ENCODE data around the gene LTF. TPM values are rescaled to one million over a fixed set of nuclear protein-coding genes. Genes with fewer than 3 reads are reported as not detected.

The LTF gene
- total RNA-seq, 1 donor from 2014 or later: 0.53 TPM

GRCh38 chr3:46484388-46484787 is 19.7 kb upstream of the LTF start:
- Mint-ChIP-seq H3K27ac (peak overlapping the region; percentile 85), H3K36me3 (ENCODE audit: insufficient read depth) (no peaks in the 10 kb centered on the region), H3K4me3 (ENCODE audit: low read depth) (no peak overlapping the region), H3K4me1 (ENCODE audit: low read depth) (peaks cover 28% of the 10 kb centered on the region), H3K27me3 (no peaks in the 10 kb centered on the region), H3K9me3 (ENCODE audit: low read depth) (no peaks in the 10 kb centered on the region)
- DNase-seq (ENCODE audit: low spot score, unreplicated experiment): no peak
- TF ChIP-seq CTCF (IDR thresholded peaks at IDR 0.05; ENCODE audit: unreplicated experiment): no peak

DNA sequence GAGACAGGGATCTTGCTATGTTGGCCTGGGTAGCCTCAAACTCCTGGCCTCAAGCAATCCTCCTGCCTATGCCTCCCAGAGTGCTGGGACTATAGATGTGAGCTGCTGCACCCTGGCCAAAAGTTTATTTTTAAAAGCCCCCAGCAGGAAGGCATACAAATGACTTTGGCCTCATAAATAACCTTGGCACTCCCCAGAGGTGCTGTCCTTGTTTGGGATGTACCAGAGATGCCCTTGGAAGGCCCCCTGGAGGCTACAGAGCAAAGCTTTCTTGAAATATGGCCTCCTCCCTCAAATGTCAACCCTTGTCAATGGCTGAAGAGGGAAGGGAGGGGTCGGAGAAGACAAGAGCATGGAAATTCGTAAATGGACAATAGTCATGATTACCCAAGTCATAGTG is 19.1 kb upstream of the LTF start:
- DNase-seq (ENCODE audit: low spot score, unreplicated experiment): no peak
- Mint-ChIP-seq H3K36me3 (ENCODE audit: insufficient read depth) (no peaks in the 10 kb centered on the region), H3K4me1 (ENCODE audit: low read depth) (peaks cover 24% of the 10 kb centered on the region), H3K9me3 (ENCODE audit: low read depth) (no peaks in the 10 kb centered on the region), H3K27me3 (no peaks in the 10 kb centered on the region), H3K27ac (no peak overlapping the region), H3K4me3 (ENCODE audit: low read depth) (no peak overlapping the region)
- TF ChIP-seq CTCF (IDR thresholded peaks at IDR 0.05; ENCODE audit: unreplicated experiment): no peak

DNA sequence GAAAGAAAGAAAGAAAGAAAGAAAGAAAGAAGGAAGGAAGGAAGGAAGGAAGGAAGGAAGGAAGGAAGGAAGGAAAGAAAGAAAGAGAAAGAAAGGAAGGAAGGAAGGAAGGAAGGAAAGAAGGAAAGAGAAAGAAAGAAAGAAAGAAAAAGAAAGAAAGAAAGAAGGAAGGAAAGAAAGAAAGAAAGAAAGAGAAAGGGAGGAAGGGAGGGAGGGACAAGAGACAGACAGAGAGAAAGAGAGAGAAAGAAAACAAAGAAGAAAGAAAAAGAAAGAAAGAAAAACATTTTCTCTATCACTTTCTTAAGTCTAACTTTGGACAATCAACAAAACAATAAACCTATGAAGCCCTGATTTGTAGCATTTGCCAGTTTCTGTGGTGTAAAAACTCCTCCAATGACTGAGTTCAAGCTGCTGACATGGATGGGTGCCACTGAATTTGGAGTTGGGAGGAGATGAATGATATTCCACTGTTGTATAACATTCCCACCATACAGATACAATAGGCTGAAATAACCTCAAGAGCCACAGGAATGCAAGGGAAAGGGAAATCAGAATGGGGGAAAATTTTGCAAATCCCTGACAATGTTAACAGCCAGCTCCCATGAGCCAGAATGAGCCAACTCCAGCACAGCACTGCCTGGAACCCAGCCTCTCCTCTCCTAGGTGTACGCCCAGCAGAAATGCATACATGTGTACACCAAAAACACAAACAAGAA is 18.1 kb upstream of the LTF start:
- Mint-ChIP-seq H3K4me3 (ENCODE audit: low read depth) (no peak overlapping the region), H3K9me3 (ENCODE audit: low read depth) (no peaks in the 10 kb centered on the region), H3K4me1 (ENCODE audit: low read depth) (peaks cover 24% of the 10 kb centered on the region), H3K27me3 (peaks cover 4% of the 10 kb centered on the region), H3K27ac (no peak overlapping the region), H3K36me3 (ENCODE audit: insufficient read depth) (no peaks in the 10 kb centered on the region)
- TF ChIP-seq CTCF (IDR thresholded peaks at IDR 0.05; ENCODE audit: unreplicated experiment): no peak
- DNase-seq (ENCODE audit: low spot score, unreplicated experiment): no peak

DNA sequence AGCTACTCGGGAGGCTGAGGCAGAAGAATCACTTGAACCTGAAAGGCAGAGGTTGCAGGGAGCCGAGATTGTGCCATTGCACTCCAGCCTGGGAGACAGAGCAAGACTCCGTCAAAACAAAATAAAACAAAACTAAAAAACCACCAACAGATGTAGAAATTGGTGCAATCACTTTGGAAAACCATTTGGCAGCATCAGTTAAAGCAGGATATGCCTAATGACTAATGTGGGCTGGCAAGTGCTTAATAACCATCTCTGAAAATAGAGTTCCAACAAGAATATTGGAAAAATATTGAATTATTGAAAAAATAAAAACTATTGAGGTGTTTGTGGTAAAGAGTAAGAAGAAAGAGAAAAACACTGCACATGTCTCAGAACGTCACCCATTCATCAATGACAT is 16.9 kb upstream of the LTF start:
- H3K4me1 Mint-ChIP-seq (ENCODE audit: low read depth): peaks cover 24% of the 10 kb centered on the region
- H3K9me3 Mint-ChIP-seq (ENCODE audit: low read depth): no peaks in the 10 kb centered on the region
- no peaks in the 10 kb centered on the region for H3K36me3 Mint-ChIP-seq (ENCODE audit: insufficient read depth)
- no peak overlapping the region for H3K27ac Mint-ChIP-seq
- no peak overlapping the region for H3K4me3 Mint-ChIP-seq (ENCODE audit: low read depth)
- no peak for TF ChIP-seq CTCF (IDR thresholded peaks at IDR 0.05; ENCODE audit: unreplicated experiment)
- DNase-seq (ENCODE audit: low spot score, unreplicated experiment): no peak
- H3K27me3 Mint-ChIP-seq: peaks cover 4% of the 10 kb centered on the region

- H3K4me3 Mint-ChIP-seq (ENCODE audit: low read depth): no peak overlapping the region
- H3K9me3 Mint-ChIP-seq (ENCODE audit: low read depth): no peaks in the 10 kb centered on the region
- peaks cover 14% of the 10 kb centered on the region for H3K4me1 Mint-ChIP-seq (ENCODE audit: low read depth)
- H3K27me3 Mint-ChIP-seq: peaks cover 4% of the 10 kb centered on the region
- no peak for DNase-seq (ENCODE audit: low spot score, unreplicated experiment)
- TF ChIP-seq CTCF (IDR thresholded peaks at IDR 0.05; ENCODE audit: unreplicated experiment): no peak
- H3K36me3 Mint-ChIP-seq (ENCODE audit: insufficient read depth): no peaks in the 10 kb centered on the region
- no peak overlapping the region for H3K27ac Mint-ChIP-seq
Observed at GRCh38 chr3:46480491-46481195, 15.9 kb upstream of the LTF start.
